Adipocyte (in vitro differentiated cells): ENCODE measurements around the gene AGR3.

Experiments
- DNase-seq: peaks from one replicate; pipeline ENCODE4 v3.0.0-alpha.2; 2015; ENCODE audit warnings: low read depth
- H3K27me3 ChIP-seq: replicated peaks from 2 replicates; pipeline ENCODE4 v1.7.0; 2013; ENCODE audit warnings: mild to moderate bottlenecking, low read length, moderate library complexity; ENCODE audit not compliant: control insufficient read depth, insufficient read depth
- H3K36me3 ChIP-seq: 2 replicates; pipeline ENCODE4 v1.7.0; 2013; ENCODE audit warnings: low read length, mild to moderate bottlenecking, moderate library complexity; ENCODE audit not compliant: control insufficient read depth, insufficient read depth, severe bottlenecking
- H3K4me1 ChIP-seq: 2 replicates; pipeline ENCODE4 v1.7.0; 2013; ENCODE audit warnings: mild to moderate bottlenecking, low read length, moderate library complexity; ENCODE audit not compliant: control insufficient read depth, insufficient read depth
- H3K4me3 ChIP-seq: 2 replicates; pipeline ENCODE4 v1.7.0; 2013; ENCODE audit warnings: mild to moderate bottlenecking, low read length, moderate library complexity
- H3K9ac ChIP-seq: 2 replicates; pipeline ENCODE4 v1.7.0; 2013; ENCODE audit warnings: mild to moderate bottlenecking, low read length, moderate library complexity
- H3K9me3 ChIP-seq: 2 replicates; pipeline ENCODE4 v1.7.0; 2013; ENCODE audit warnings: mild to moderate bottlenecking, low read length, moderate library complexity; ENCODE audit not compliant: control insufficient read depth

The AGR3 gene

DNA sequence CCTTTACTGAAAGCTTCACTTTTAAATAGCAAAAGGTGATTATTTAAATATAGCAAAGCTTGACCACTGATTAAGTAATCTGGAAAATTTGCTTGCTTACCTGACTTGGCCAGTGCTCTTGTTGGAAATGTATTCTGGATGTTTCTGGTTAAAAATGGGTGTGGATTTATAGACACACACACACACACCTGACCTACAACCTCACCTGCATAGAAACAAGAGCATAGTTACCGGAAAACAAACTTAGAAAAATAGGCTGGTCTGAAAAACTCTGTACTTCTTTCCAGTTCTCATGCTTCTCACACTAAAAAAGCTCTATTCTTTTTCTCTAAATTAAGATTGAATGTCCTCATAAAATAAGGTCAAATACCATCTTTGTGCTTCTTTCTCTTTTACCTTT lies at the start of gene AGR3:
AGR3 (minus strand) TSS at position 140 of the 400 bp plus-strand sequence. CDS start 3,365 bp downstream, outside the sequence.
- DNase-seq = no peak

DNA sequence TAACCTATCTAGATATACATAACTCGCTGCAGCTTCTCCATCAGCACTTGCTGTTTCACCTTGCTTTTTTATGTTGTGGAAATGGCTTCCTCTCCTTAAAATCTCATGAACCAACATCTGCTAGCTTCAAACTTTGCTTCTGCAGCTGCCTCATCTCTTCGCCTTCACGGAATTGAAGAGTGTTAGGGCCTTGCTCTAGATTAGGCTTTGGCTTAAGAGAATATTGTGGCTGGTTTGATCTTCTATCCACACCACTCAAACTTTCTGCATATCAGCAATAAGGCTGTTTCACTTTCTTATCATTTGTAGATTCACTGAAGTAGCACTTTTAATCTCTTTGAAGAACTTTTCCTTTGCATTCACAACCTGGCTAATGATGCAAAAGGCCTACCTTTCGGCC lies 49.2 kb upstream of the AGR3 start:
- DNase-seq = no peak
- no peak overlapping the region for H3K9ac ChIP-seq
- no peaks in the 10 kb centered on the region for H3K27me3 ChIP-seq
- peaks cover 12% of the 10 kb centered on the region for H3K4me1 ChIP-seq
- no peak overlapping the region for H3K4me3 ChIP-seq
- H3K36me3 ChIP-seq = no peaks in the 10 kb centered on the region
- no peaks in the 10 kb centered on the region for H3K9me3 ChIP-seq

More for the DNA sequence above, at the start of gene AGR3:
- no peaks in the 10 kb centered on the region for H3K27me3 ChIP-seq
- no peak within 1 kb of the TSS for H3K4me3 ChIP-seq
- H3K9ac ChIP-seq = no peak within 1 kb of the TSS
- no peaks in the 10 kb centered on the region for H3K4me1 ChIP-seq
- no peaks in the 10 kb centered on the region for H3K9me3 ChIP-seq
- no peaks in the 10 kb centered on the region for H3K36me3 ChIP-seq

DNA sequence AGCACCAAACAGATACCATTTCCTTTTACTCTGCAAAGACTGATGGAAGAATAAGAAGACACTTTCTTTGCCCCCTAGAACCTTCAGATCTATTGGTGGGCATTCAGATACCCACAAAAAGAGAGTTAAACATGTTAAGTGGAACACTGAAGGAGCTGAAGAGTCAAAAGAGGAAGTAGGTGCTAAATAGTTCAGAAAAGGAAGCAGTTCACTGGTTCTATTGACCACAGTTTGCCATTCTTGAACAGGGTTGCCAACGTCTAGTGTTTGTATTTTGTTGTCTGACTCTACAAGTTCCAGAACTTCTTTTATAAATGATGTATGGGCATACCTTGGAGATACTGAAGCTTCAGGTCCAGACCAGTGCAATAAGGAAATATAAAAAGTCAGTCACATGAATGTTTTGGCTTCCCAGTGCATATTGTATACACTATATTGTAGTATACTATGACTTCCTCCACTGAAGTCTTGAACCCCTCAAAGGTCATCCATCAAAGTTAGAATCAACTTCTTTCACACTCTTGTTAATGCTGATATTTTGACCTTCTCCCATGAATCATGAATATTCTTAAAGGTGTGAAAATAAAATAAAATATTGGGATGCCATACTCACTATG lies 47.5 kb upstream of the AGR3 start:
- Histone ChIP-seq H3K9ac (no peak overlapping the region), H3K4me1 (peaks cover 6% of the 10 kb centered on the region), H3K9me3 (no peaks in the 10 kb centered on the region), H3K4me3 (no peak overlapping the region), H3K27me3 (no peaks in the 10 kb centered on the region), H3K36me3 (no peaks in the 10 kb centered on the region)
- no peak for DNase-seq

- Histone ChIP-seq H3K9me3 (no peaks in the 10 kb centered on the region), H3K4me1 (peaks cover 6% of the 10 kb centered on the region), H3K27me3 (no peaks in the 10 kb centered on the region), H3K9ac (peak overlapping the region; percentile 24), H3K36me3 (no peaks in the 10 kb centered on the region), H3K4me3 (no peak overlapping the region)
- DNase-seq = no peak
Observed at GRCh38 chr7:16926861-16927260, 45.1 kb upstream of the AGR3 start.

DNA sequence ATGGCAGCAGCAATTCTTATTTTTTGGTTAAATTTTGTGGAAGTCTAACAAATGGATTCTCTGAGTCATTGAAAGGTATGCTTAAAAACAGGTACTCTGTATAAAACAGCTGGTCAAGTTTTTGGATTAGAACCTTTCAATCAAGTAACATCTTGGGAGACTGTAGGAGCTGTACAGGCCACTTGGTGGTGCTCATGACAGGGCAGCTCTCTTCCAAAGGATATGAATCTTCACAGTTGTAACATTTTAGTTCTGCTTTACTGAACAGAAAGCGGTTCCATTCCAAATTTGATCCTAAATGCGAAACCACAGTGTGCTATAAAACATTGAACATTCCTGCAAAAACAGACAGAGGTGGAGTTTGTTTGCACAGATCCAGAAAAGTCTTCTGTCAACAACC lies 44.5 kb upstream of the AGR3 start:
- Histone ChIP-seq H3K27me3 (no peaks in the 10 kb centered on the region), H3K4me3 (no peak overlapping the region), H3K9ac (peak overlapping the region; percentile 24), H3K4me1 (peaks cover 9% of the 10 kb centered on the region), H3K9me3 (no peaks in the 10 kb centered on the region), H3K36me3 (no peaks in the 10 kb centered on the region)
- peak; percentile 83 for DNase-seq

GRCh38 chr7:16925609-16926008 lies 43.8 kb upstream of the AGR3 start:
- Histone ChIP-seq H3K9me3 (no peaks in the 10 kb centered on the region), H3K4me3 (no peak overlapping the region), H3K36me3 (no peaks in the 10 kb centered on the region), H3K9ac (peak overlapping the region; percentile 14), H3K4me1 (peaks cover 9% of the 10 kb centered on the region), H3K27me3 (no peaks in the 10 kb centered on the region)
- no peak for DNase-seq

GRCh38 chr7:16923019-16923418 lies 41.2 kb upstream of the AGR3 start:
- Histone ChIP-seq H3K36me3 (no peaks in the 10 kb centered on the region), H3K4me1 (peaks cover 9% of the 10 kb centered on the region), H3K9me3 (no peaks in the 10 kb centered on the region), H3K4me3 (no peak overlapping the region), H3K27me3 (no peaks in the 10 kb centered on the region), H3K9ac (no peak overlapping the region)
- no peak for DNase-seq

DNA sequence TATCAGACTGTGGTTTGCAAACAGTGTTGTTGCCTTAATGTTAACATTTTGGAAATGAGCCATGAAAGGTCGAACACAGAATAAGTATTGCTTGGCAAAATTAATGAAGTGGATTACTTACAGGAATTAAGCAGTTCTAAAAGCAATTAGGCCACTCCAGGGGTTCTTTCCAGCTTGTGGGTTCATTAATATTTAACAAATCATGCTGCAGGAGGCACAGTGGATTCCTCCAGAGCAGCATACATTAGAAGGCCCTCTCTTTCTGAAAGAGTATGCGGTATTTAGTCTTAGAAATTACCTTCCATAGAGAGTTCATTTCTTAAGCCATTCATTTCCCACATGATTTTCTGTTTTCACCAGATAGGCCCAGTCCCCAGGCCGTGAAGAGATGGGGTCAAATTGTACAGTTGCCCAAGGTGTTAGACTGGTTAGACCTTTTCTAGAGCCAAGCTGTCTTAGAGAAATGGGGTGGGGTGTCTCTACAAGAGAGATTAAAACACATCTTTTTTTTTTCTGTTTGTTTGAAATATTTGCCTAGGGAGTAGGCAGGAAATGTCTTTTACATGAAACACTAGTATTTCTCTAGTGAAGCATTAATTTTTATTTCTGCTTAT lies 40.0 kb upstream of the AGR3 start:
- Histone ChIP-seq H3K4me1 (peaks cover 6% of the 10 kb centered on the region), H3K9me3 (no peaks in the 10 kb centered on the region), H3K27me3 (no peaks in the 10 kb centered on the region), H3K9ac (no peak overlapping the region), H3K36me3 (no peaks in the 10 kb centered on the region), H3K4me3 (no peak overlapping the region)
- DNase-seq = peak; percentile 14

DNA sequence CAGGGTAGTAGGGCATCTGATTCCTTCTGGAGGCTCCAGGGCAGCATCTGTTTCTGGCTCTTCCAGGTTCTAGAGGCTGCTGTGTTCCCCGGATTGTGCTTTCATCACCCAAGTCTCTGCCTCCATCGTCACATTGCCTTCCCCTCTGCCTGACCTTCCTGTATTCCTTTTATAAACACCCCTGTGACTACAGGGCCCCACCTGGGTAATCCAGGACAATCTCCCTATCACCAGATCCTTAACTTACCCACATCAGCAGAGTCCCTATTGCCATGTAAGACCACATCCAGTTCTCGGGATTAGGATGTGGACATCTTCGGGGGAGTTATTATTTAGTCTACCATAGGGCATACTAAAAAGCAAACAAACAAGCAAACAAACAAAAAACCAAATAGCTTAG lies 39.4 kb upstream of the AGR3 start:
- peaks cover 6% of the 10 kb centered on the region for H3K4me1 ChIP-seq
- no peak overlapping the region for H3K4me3 ChIP-seq
- no peak for DNase-seq
- H3K9me3 ChIP-seq = no peaks in the 10 kb centered on the region
- no peaks in the 10 kb centered on the region for H3K36me3 ChIP-seq
- H3K9ac ChIP-seq = no peak overlapping the region
- no peaks in the 10 kb centered on the region for H3K27me3 ChIP-seq

DNA sequence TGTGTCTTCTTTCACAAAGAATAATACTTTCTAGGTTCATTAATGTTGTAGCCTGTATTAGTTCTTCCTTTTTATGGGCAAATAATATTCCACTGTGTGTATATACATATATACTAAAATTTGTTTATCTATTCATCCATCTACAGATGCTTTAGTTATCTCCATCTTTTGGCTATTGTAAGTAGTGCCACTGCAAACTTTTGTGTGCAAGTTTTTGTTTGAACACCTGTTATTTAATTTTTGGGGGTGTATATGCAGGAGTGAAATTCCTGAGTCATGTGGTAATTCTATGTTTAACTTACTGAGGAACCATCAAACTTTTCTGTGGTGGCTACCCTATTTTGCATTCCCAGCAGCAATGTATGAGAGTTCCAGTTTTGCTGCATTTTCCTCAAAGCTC lies 37.7 kb upstream of the AGR3 start:
- no peak for DNase-seq
- H3K9ac ChIP-seq = no peak overlapping the region
- no peaks in the 10 kb centered on the region for H3K27me3 ChIP-seq

GRCh38 chr7:16918288-16918895 lies 36.6 kb upstream of the AGR3 start:
- Histone ChIP-seq H3K4me3 (no peak overlapping the region), H3K4me1 (peaks cover 12% of the 10 kb centered on the region), H3K9ac (no peak overlapping the region), H3K9me3 (no peaks in the 10 kb centered on the region), H3K27me3 (no peaks in the 10 kb centered on the region), H3K36me3 (no peaks in the 10 kb centered on the region)
- peak; percentile 83 for DNase-seq

More for the DNA sequence above, 37.7 kb upstream of the AGR3 start:
- Histone ChIP-seq H3K4me1 (peaks cover 12% of the 10 kb centered on the region), H3K4me3 (no peak overlapping the region), H3K9me3 (no peaks in the 10 kb centered on the region), H3K36me3 (no peaks in the 10 kb centered on the region)
